Heart left ventricle (tissue), 16 donors: ENCODE measurements around the gene C1QL1. TPM values are rescaled to one million over a fixed set of nuclear protein-coding genes. Genes with fewer than 3 reads are reported as not detected.
A peak's percentile ranks its signal among the peaks of the same experiment; 100 is the strongest.

Source experiments
- ATAC-seq, 4 donors: fragments of 200-7000 bp; cut with Tn5 transposase; one replicate each; pipeline ENCODE4 v1.9.1; 2020 to 2022; ENCODE audit warnings: moderate library complexity in 4 of 4, mild to moderate bottlenecking in 3 of 4, moderate number of reproducible peaks in 1 of 4
- DNase-seq, 5 donors: peaks; one replicate each; pipeline ENCODE4 v3.0.0-alpha.2; 2020
- H3K27ac ChIP-seq, 12 donors: fragments of 200-600 bp; sonication (generic) in 4 of 12; one replicate each; pipeline versions ENCODE4 v1.5.0 to v1.8.0; 2016 to 2022; ENCODE audit warnings: mild to moderate bottlenecking in 2 of 12
- H3K27me3 ChIP-seq, 9 donors: fragments of 200-600 bp; sonication (generic) in 2 of 9; one replicate each; pipeline versions ENCODE4 v1.5.1 to v1.8.0; 2016 to 2022; ENCODE audit warnings: mild to moderate bottlenecking in 3 of 9
- H3K36me3 ChIP-seq, 9 donors: fragments of 200-600 bp; sonication (generic) in 2 of 9; one replicate each; pipeline versions ENCODE4 v1.5.0 to v1.8.0; 2018 to 2022; ENCODE audit warnings: mild to moderate bottlenecking in 2 of 9
- H3K4me1 ChIP-seq, 12 donors: fragments of 200-600 bp; sonication (generic) in 4 of 12; one replicate each; pipeline versions ENCODE4 v1.5.0 to v1.8.0; 2016 to 2022; ENCODE audit warnings: mild to moderate bottlenecking in 3 of 12
- H3K4me3 ChIP-seq, 12 donors: fragments of 200-600 bp; sonication (generic) in 4 of 12; one replicate each; pipeline versions ENCODE4 v1.5.0 to v1.8.0; 2017 to 2022; ENCODE audit warnings: mild to moderate bottlenecking in 9 of 12, moderate library complexity in 4 of 12
- H3K9me3 ChIP-seq, 12 donors: fragments of 200-600 bp; sonication (generic) in 4 of 12; one replicate each; pipeline versions ENCODE4 v1.5.0 to v1.8.0; 2016 to 2022; ENCODE audit warnings: mild to moderate bottlenecking in 1 of 12
- CTCF ChIP-seq, 12 donors: fragments of 200-600 bp; sonication (generic) in 4 of 12; IDR thresholded peaks; one replicate each; pipeline versions ENCODE4 v1.5.0 to v1.8.0; 2018 to 2022; ENCODE audit warnings: antibody characterized with exemption in 12 of 12, mild to moderate bottlenecking in 5 of 12
- POLR2A ChIP-seq, 2 donors: fragments of 450-650 bp; IDR thresholded peaks; one replicate each; pipeline ENCODE4 v1.6.1; 2017; ENCODE audit warnings: antibody characterized with exemption in 2 of 2, mild to moderate bottlenecking in 2 of 2, moderate library complexity in 2 of 2
- WGBS, 4 donors: extraction: QIAGEN DNeasy Blood & Tissue Kit in 2 of 4; methylation state at CpG; one replicate each; pipeline versions ENCODE4 v1.1.5 to v1.1.7; 2013 to 2018; 5-methylcytosine and 5-hydroxymethylcytosine counted together
- intact Hi-C, 10 donors: fragments of 100-400 bp; cut with DNase I; formaldehyde crosslinking; loops; one replicate each; pipeline versions ENCODE4 v1.11.1 to v1.14.2; 2022
- polyA plus RNA-seq, 2 donors: library from polyadenylated mRNA; stranded (reverse); fragments of 200-250 nt; gene quantifications; one replicate each; pipeline ENCODE4 v1.2.3, GENCODE V29; 2013
- total RNA-seq, 9 donors: library from RNA; depleted of rRNA in 2 of 9; stranded (reverse); fragments of >200 nt in 2 of 9; fragmentation: NEBNext Ultra II Directional in 3 of 9; extraction: Animal tissue kit (Norgen Biotek cat#: 25700) in 3 of 9; gene quantifications; one replicate each; pipeline versions ENCODE4 v1.1.0 to v1.2.4, GENCODE V29; 2016 to 2023
- donor health status: ischemic (EF 13 %, LVEDD 7.1; RV severe dilation, severe dysfunction).
- donor health status: healthy with polysubstance abuse.
- donor health status: DM: no; HTN: yes; CAD: no.
- donor health status: DM: no; HTN: no; CAD: no.
- donor health status: ischemic (EF 25% LVEDD 6.9; RV normal size, moderate dysfunction).
- donor health status: ischemic (EF 25% LVEDD 5.7; RV mildly dilated, moderate dysfunction).
- donor health status: healthy.
- donor health status: DM: yes; HTN: yes; CAD: no.
- donor health status: ischemic (EF 35%, LVEDD 5.7; RV mildly dilated, moderate dysfunction).
- donor health status: nonischemic (EF 11% LVEDD 7.7; RV severe dilation, severe dysfunction).
- donor health status: DM: yes; HTN: yes; CAD: no.
- donor health status: PGD.
- donor health status: ischemic (EF 29% LVEDD 5.4; RV normal size, mild dysfunction).
- donor health status: nonischemic (EF 23%, LVEDD 6.1; RV moderate dilation, normal function).

The C1QL1 gene
- total and polyA plus RNA-seq, 11 donors = 0.66 to 5.8 (median 1.4) TPM

- Histone ChIP-seq H3K36me3 (no peaks in the 10 kb centered on the region), H3K9me3 (no peaks in the 10 kb centered on the region), H3K27ac (no peak overlapping the region), H3K27me3 (peaks cover 0 to 3% (median 0%) of the 10 kb centered on the region in 9 donors), H3K4me1 (peaks cover 0 to 17% (median 9%) of the 10 kb centered on the region in 12 donors), H3K4me3 (peak overlapping the region in 2 of 12 donors; percentile 3 to 19)
- intact Hi-C loops = no loop called here
- DNase-seq (peak in 2 of 5 donors; percentile 44 to 56), ATAC-seq (peak; percentile 15 to 78 (median 64))
- TF ChIP-seq POLR2A (IDR thresholded peaks at IDR 0.05) (no peak), CTCF (IDR thresholded peaks at IDR 0.05) (no peak)
- 62 to 69% (median 66%) methylated on average over 15 to 17 of the region's 17 CpGs for WGBS, 4 donors
Observed at GRCh38 chr17:45013021-45013997, 45.2 kb upstream of the C1QL1 start.

- no peak overlapping the region for H3K27ac ChIP-seq
- H3K36me3 ChIP-seq = no peaks in the 10 kb centered on the region
- intact Hi-C loops = no loop called here
- 91 to 100% (median 97%) methylated on average over 1 of the region's 1 CpG for WGBS, 4 donors
- H3K27me3 ChIP-seq = peaks cover 0 to 5% (median 0%) of the 10 kb centered on the region in 9 donors
- H3K4me3 ChIP-seq = no peak overlapping the region
- TF ChIP-seq POLR2A (IDR thresholded peaks at IDR 0.05) = no peak
- no peak for TF ChIP-seq CTCF (IDR thresholded peaks at IDR 0.05)
- DNase-seq (no peak), ATAC-seq (no peak)
- peaks cover 0 to 14% (median 6%) of the 10 kb centered on the region in 12 donors for H3K4me1 ChIP-seq
- H3K9me3 ChIP-seq = no peaks in the 10 kb centered on the region
Observed at GRCh38 chr17:45011767-45012166, 43.7 kb upstream of the C1QL1 start.

DNA sequence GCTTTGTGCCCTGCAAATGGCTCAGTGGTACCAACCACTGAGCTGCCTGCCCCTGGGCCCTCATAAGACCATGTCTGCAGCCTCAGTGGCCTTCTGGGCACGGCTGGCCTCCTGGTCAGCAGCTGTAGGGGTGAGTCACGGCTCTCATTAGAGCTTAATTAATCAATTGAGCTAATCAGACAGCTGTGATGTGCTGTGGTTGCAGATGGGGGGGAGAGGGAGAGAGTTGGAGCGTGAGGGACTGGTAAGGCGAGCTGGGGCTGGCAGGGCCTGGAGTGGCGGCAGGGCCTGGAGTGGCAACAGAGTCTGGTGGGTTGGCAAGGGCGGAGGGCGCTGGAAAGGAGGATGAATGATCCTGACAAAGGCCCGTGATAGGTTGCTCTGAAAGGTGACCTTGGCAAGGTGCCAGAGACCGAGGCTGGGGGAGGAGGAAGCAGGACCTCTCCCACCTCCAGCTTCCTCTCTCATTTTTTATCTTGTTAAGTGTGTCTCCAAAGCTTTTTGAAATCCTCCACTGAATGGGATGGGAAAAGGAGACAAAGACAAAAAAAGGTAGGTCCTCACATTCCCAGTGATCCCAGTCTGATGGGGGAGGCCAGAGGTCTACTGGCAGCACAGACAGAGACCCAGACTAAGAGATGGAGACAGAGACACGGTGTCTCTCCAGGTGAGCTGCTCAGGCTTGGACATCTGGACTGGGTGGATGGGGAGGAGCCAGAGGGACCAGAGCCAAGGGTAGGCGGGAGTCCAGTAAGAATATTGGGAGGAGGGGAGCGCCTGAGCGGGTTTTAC lies 41.8 kb upstream of the C1QL1 start:
- DNase-seq (no peak), ATAC-seq (no peak)
- TF ChIP-seq CTCF (IDR thresholded peaks at IDR 0.05) (no peak), POLR2A (IDR thresholded peaks at IDR 0.05) (no peak)
- H3K4me1 ChIP-seq = peaks cover 0 to 14% (median 6%) of the 10 kb centered on the region in 12 donors
- 77 to 82% (median 80%) methylated on average over 13 of the region's 13 CpGs for WGBS, 4 donors
- no peak overlapping the region for H3K27ac ChIP-seq
- H3K9me3 ChIP-seq = no peaks in the 10 kb centered on the region
- H3K36me3 ChIP-seq = no peaks in the 10 kb centered on the region
- H3K4me3 ChIP-seq = no peak overlapping the region
- intact Hi-C loops = no loop called here
- H3K27me3 ChIP-seq = peaks cover 0 to 5% (median 0%) of the 10 kb centered on the region in 9 donors

- Histone ChIP-seq H3K27me3 (peaks cover 0 to 5% (median 0%) of the 10 kb centered on the region in 9 donors), H3K4me1 (peaks cover 0 to 10% (median 6%) of the 10 kb centered on the region in 12 donors), H3K4me3 (no peak overlapping the region), H3K36me3 (no peaks in the 10 kb centered on the region), H3K9me3 (no peaks in the 10 kb centered on the region), H3K27ac (no peak overlapping the region)
- 78 to 83% (median 82%) methylated on average over 10 of the region's 10 CpGs for WGBS, 4 donors
- intact Hi-C loops = no loop called here
- ATAC-seq = no peak
- DNase-seq = no peak
- TF ChIP-seq POLR2A (IDR thresholded peaks at IDR 0.05) (no peak), CTCF (IDR thresholded peaks at IDR 0.05) (no peak)
Observed at GRCh38 chr17:45008216-45008615, 40.1 kb upstream of the C1QL1 start.
